ENCODE data around the gene SIGLEC9. TPM values are rescaled to one million over a fixed set of nuclear protein-coding genes. Genes with fewer than 3 reads are reported as not detected.

SIGLEC9 gene
- total and polyA plus RNA-seq, 8 donors: 0.19 to 4.1 (median 0.91) TPM

DNA sequence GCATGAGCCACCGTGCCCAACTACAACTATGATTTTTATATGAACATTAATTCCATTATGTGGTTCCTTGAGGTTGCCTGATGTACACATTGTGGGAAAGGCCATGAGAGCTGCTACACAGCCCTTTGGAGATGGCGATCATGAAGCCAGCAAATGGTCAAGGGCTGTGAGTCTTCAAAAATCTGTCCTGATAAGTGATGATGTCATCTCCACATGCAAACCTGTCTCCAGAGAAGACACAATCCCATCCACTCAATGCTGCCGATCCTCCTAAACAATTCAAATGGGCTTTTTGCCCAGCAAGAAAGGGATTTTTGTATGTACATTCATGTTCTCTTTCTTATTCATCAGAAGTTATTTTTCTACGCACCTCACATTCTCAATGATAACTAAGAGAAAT is 35.0 kb downstream of the SIGLEC9 start:
- ATAC-seq (no peak), DNase-seq (no peak), FAIRE-seq (no peak)
- intact Hi-C loops (cut with DNase I): no loop called here
- Histone ChIP-seq H3K4me3 (no peak overlapping the region), H3K27me3 (peaks cover 0 to 2% (median 0%) of the 10 kb centered on the region in 4 donors), H3K9me3 (no peaks in the 10 kb centered on the region), H3K36me3 (no peaks in the 10 kb centered on the region), H3K27ac (no peak overlapping the region), H3K4me1 (no peaks in the 10 kb centered on the region)
- TF ChIP-seq, protein P1, sequence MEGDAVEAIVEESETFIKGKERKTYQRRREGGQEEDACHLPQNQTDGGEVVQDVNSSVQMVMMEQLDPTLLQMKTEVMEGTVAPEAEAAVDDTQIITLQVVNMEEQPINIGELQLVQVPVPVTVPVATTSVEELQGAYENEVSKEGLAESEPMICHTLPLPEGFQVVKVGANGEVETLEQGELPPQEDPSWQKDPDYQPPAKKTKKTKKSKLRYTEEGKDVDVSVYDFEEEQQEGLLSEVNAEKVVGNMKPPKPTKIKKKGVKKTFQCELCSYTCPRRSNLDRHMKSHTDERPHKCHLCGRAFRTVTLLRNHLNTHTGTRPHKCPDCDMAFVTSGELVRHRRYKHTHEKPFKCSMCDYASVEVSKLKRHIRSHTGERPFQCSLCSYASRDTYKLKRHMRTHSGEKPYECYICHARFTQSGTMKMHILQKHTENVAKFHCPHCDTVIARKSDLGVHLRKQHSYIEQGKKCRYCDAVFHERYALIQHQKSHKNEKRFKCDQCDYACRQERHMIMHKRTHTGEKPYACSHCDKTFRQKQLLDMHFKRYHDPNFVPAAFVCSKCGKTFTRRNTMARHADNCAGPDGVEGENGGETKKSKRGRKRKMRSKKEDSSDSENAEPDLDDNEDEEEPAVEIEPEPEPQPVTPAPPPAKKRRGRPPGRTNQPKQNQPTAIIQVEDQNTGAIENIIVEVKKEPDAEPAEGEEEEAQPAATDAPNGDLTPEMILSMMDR (IDR thresholded peaks at IDR 0.05): no peak
- WGBS, 2 donors: 73 to 78% methylated on average over 4 of the region's 4 CpGs

DNA sequence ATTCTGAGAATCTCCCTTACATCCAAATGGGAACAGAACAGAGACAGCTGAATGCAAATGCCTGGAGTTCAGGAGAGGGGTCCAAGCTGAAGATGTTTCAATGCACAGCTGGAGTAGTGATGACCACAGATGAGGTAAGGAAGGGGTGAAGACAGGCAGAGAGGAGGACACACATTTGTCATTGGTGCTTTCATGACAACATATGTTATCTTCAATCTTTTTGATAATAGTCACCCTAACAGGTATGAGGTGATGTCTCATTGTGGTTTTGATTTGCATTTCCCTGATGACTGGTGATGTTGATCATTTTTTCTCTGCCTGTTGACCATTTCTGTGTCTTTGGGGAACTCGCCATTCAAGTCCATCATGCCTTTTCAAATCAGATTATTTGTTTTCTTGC is 36.6 kb downstream of the SIGLEC9 start:
- no peak overlapping the region for H3K27ac ChIP-seq

DNA sequence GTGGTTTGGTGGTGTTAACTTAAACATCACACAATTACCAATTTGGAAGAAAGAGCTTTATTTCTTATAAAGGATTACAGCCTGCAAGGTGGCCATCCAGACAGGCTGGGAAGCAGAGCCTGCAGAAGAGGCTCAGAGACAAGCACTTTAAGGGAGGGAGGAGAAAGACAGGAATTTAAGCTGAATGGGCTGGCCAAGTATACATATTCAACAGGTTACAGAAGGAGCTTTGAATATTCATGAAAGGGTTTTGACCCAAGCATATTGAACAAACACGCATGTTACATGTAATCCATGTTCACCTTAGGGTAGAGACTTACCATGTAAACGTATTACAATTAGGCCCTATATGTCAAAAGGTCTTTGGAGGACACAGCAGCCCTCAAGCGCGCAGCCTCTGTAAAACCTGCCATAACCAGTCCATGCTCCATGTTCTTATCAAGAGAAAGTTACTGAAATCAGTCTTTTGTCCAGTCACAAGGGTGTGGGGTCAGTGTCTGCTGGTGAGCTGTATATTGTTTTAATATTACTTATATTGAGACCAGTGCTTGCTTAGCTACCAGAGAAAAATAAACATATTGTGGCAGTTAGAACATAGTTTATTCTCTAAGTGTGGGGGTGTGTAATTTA is 37.3 kb downstream of the SIGLEC9 start:
- Histone ChIP-seq H3K27ac (no peak overlapping the region), H3K27me3 (no peaks in the 10 kb centered on the region), H3K4me1 (no peaks in the 10 kb centered on the region), H3K36me3 (no peaks in the 10 kb centered on the region), H3K4me3 (no peak overlapping the region), H3K9me3 (no peaks in the 10 kb centered on the region)
- no peak for ATAC-seq
- FAIRE-seq: no peak
- DNase-seq: no peak
- intact Hi-C loops (cut with DNase I): no loop called here
- TF ChIP-seq, protein P1 (IDR thresholded peaks at IDR 0.05): no peak
- WGBS, 2 donors: 85 to 87% methylated on average over 4 of the region's 4 CpGs

More for the DNA sequence above, 36.6 kb downstream of the SIGLEC9 start:
- intact Hi-C loops (cut with DNase I): no loop called here
- Histone ChIP-seq H3K27me3 (no peaks in the 10 kb centered on the region), H3K9me3 (no peaks in the 10 kb centered on the region), H3K4me1 (no peaks in the 10 kb centered on the region), H3K36me3 (no peaks in the 10 kb centered on the region), H3K4me3 (no peak overlapping the region)
- DNase-seq (no peak), ATAC-seq (no peak), FAIRE-seq (no peak)
- WGBS, 2 donors: 61 to 82% methylated on average over 1 of the region's 1 CpG
- TF ChIP-seq, protein P1 (IDR thresholded peaks at IDR 0.05): no peak

DNA sequence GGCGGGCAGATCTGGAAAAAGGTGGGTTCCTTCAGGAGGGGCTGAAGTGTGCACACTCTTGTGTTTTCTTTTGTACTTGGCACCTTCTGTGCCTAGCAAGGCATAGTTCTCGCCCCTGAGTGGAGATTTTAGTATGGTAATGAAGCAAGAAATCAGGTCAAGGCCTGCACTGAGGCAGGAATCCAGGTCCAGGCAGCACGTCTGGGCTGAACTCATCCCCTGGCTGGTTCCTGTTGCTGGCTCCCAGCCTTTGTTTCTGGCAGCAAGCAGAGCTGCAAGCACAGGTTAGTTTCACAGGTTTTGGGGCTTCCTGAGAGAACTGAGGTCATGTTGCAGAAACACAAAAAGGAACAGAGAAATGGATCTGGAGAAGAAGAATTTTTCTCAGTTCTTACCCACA is 38.6 kb downstream of the SIGLEC9 start:
- H3K4me3 ChIP-seq: no peak overlapping the region
- 37 to 42% methylated on average over 3 of the region's 3 CpGs for WGBS, 2 donors
- no peaks in the 10 kb centered on the region for H3K9me3 ChIP-seq
- no peak overlapping the region for H3K27ac ChIP-seq
- ATAC-seq (no peak), DNase-seq (no peak), FAIRE-seq (no peak)
- TF ChIP-seq, protein P1 (IDR thresholded peaks at IDR 0.05): no peak
- H3K27me3 ChIP-seq: no peaks in the 10 kb centered on the region
- intact Hi-C loops (cut with DNase I): no loop called here
- no peaks in the 10 kb centered on the region for H3K36me3 ChIP-seq
- H3K4me1 ChIP-seq: no peaks in the 10 kb centered on the region

DNA sequence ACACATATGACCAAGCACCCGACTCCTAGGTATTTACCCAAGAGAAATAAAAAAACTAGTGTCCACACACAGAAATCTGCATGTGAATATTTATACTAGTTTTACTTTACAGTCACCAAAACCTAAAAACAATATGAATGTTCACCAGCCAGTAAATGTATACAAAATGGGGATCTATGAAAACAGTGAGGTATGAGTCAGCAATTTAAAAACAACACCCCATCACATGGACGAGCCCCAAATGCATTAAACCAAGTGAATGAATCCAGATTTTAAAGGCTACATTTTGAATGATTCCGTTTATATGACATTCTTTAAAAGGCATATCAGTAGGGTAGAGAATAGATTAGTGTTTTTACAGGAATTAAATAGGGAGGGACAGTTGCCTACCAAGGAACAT is 39.5 kb downstream of the SIGLEC9 start:
- no peaks in the 10 kb centered on the region for H3K27me3 ChIP-seq
- H3K4me3 ChIP-seq: no peak overlapping the region
- no peaks in the 10 kb centered on the region for H3K36me3 ChIP-seq
- ATAC-seq (no peak), FAIRE-seq (no peak), DNase-seq (no peak)
- intact Hi-C loops (cut with DNase I): no loop called here
- no peak overlapping the region for H3K27ac ChIP-seq
- no peaks in the 10 kb centered on the region for H3K4me1 ChIP-seq
- TF ChIP-seq, protein P1 (IDR thresholded peaks at IDR 0.05): no peak
- no peaks in the 10 kb centered on the region for H3K9me3 ChIP-seq
- 64 to 78% methylated on average over 3 of the region's 3 CpGs for WGBS, 2 donors
